ENCODE data around the gene OSMR. TPM values are rescaled to one million over a fixed set of nuclear protein-coding genes. Genes with fewer than 3 reads are reported as not detected.
A peak's percentile ranks its signal among the peaks of the same experiment; 100 is the strongest.

OSMR gene
- total RNA-seq, 1 donor from 2014 or later, result 2.8 TPM

DNA sequence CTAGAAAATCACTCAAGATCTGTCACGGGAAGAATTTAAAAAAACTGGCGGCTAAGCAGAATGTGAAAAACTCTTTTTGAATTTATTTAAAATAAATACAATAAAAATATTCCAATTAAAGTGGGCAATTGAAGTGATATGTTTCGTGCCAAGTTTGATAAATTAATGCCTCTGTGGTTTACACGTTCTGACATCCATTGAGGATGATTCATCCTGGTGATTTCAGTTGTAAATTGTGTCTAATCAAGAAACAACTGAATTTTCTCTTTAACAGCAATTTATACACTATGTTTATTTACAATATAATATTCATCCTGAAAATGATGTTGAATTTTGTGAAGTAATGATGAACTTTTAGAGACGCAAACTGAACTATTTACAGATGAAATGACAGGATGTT, 21.0 kb upstream of the OSMR start:
- no peak for DNase-seq (ENCODE audit: low read depth, low spot score)
- no peaks in the 10 kb centered on the region for H3K4me1 Mint-ChIP-seq
- no peaks in the 10 kb centered on the region for H3K27me3 Mint-ChIP-seq (ENCODE audit: low read depth)
- H3K9me3 Mint-ChIP-seq, result peaks cover 13% of the 10 kb centered on the region
- H3K36me3 Mint-ChIP-seq (ENCODE audit: low read depth), result no peaks in the 10 kb centered on the region
- no peak overlapping the region for H3K27ac Mint-ChIP-seq (ENCODE audit: unreplicated experiment)
- no peak overlapping the region for H3K4me3 Mint-ChIP-seq
- TF ChIP-seq, protein P1, sequence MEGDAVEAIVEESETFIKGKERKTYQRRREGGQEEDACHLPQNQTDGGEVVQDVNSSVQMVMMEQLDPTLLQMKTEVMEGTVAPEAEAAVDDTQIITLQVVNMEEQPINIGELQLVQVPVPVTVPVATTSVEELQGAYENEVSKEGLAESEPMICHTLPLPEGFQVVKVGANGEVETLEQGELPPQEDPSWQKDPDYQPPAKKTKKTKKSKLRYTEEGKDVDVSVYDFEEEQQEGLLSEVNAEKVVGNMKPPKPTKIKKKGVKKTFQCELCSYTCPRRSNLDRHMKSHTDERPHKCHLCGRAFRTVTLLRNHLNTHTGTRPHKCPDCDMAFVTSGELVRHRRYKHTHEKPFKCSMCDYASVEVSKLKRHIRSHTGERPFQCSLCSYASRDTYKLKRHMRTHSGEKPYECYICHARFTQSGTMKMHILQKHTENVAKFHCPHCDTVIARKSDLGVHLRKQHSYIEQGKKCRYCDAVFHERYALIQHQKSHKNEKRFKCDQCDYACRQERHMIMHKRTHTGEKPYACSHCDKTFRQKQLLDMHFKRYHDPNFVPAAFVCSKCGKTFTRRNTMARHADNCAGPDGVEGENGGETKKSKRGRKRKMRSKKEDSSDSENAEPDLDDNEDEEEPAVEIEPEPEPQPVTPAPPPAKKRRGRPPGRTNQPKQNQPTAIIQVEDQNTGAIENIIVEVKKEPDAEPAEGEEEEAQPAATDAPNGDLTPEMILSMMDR (conservative IDR thresholded peaks at IDR 0.05), result no peak

DNA sequence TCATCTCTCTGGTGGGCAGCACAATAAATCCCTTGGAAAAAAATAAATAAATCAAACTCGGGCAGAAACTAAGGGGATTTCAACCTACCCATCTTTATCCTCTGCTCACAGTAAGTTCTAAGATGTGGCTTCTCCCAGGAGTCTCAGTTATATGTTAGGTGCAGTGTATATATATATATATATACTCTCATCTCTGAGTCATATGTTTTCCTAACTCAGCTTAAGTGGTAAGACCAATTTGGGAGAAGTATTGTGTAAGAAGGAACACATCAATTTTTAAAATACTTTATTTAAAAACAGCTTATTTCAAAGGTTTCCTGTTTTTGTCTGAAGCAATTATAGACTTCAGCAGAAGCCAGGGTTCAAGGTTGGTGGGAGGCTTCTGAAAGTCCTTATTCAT, 20.3 kb upstream of the OSMR start:
- DNase-seq (ENCODE audit: low read depth, low spot score), result no peak
- no peaks in the 10 kb centered on the region for H3K36me3 Mint-ChIP-seq (ENCODE audit: low read depth)
- peaks cover 6% of the 10 kb centered on the region for H3K9me3 Mint-ChIP-seq
- TF ChIP-seq, protein P1 (conservative IDR thresholded peaks at IDR 0.05), result no peak
- H3K4me3 Mint-ChIP-seq, result no peak overlapping the region
- no peak overlapping the region for H3K27ac Mint-ChIP-seq (ENCODE audit: unreplicated experiment)
- no peaks in the 10 kb centered on the region for H3K27me3 Mint-ChIP-seq (ENCODE audit: low read depth)
- no peaks in the 10 kb centered on the region for H3K4me1 Mint-ChIP-seq

DNA sequence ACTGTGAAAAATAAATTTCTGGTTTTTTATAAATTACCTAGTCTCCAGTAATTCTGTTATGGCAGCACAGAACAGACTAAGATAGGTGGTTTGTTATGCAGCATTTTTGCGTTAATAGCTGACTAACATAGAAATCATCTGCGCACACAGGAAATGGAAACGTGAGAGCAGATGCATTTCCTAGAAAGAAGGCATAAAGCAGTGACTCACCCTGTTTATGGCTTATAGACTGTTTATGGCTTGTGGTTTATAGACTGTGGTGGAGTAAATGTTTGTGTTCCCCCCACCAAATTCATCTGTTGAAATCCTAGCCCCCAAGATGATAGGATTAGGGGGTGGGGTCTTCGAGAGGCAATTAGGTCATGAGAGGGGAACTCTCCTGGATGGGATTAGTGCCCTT, 18.3 kb upstream of the OSMR start:
- H3K36me3 Mint-ChIP-seq (ENCODE audit: low read depth), result no peaks in the 10 kb centered on the region
- no peak overlapping the region for H3K27ac Mint-ChIP-seq (ENCODE audit: unreplicated experiment)
- peaks cover 3% of the 10 kb centered on the region for H3K9me3 Mint-ChIP-seq
- H3K4me1 Mint-ChIP-seq, result peaks cover 3% of the 10 kb centered on the region
- TF ChIP-seq, protein P1 (conservative IDR thresholded peaks at IDR 0.05), result no peak
- no peak for DNase-seq (ENCODE audit: low read depth, low spot score)
- no peak overlapping the region for H3K4me3 Mint-ChIP-seq
- no peaks in the 10 kb centered on the region for H3K27me3 Mint-ChIP-seq (ENCODE audit: low read depth)

DNA sequence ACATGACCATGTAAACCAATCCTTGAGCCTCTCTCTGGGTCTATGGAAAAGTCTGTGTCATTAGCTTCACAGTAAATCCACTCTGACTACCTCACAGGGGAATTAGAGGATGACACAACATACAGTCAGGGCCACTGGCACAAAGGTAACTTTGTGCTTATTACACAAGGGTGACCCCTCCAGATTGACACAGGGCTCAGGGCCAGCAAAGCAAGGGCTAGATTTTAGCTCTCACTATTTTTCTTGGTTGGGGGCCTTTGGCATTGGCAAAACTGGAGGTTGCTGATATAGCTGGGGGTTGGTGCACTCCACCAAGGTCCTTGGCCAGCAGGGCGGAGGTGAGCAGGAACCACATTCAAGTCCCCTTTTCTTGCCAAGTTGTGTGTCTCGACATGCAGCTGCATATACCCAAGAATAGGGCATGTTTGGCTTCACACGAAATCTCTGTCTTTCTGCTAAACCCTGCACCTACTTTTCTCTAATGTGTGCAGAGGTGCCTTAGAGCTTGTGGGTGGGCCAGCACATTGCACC, 15.2 kb upstream of the OSMR start:
- TF ChIP-seq, protein P1 (conservative IDR thresholded peaks at IDR 0.05), result no peak
- Mint-ChIP-seq H3K36me3 (ENCODE audit: low read depth) (no peaks in the 10 kb centered on the region), H3K27me3 (ENCODE audit: low read depth) (no peaks in the 10 kb centered on the region), H3K4me3 (no peak overlapping the region), H3K9me3 (no peaks in the 10 kb centered on the region), H3K27ac (ENCODE audit: unreplicated experiment) (no peak overlapping the region), H3K4me1 (peaks cover 5% of the 10 kb centered on the region)
- no peak for DNase-seq (ENCODE audit: low read depth, low spot score)

DNA sequence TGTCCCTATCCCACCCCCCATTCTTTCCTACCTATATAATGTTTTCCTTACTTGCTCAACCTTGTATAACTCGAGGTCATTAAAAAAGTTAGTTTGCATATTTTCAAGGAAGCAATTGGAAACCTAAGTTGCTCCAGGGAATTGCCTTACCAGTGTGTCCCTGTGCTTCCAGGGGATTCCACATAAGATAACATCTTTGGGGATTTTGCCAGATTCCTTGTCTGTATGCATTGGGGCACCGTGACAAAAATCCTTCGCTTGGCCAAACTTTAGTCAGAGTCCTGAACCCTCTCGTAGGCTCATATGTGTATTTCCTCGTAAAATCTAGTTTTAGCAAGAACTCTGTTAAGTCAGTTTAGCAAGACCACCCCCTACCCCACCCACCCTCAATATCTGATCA, 14.7 kb upstream of the OSMR start:
- H3K27me3 Mint-ChIP-seq (ENCODE audit: low read depth), result no peaks in the 10 kb centered on the region
- no peak overlapping the region for H3K4me3 Mint-ChIP-seq
- no peak for DNase-seq (ENCODE audit: low read depth, low spot score)
- TF ChIP-seq, protein P1 (conservative IDR thresholded peaks at IDR 0.05), result no peak
- no peaks in the 10 kb centered on the region for H3K36me3 Mint-ChIP-seq (ENCODE audit: low read depth)
- peaks cover 10% of the 10 kb centered on the region for H3K4me1 Mint-ChIP-seq
- H3K9me3 Mint-ChIP-seq, result no peaks in the 10 kb centered on the region
- no peak overlapping the region for H3K27ac Mint-ChIP-seq (ENCODE audit: unreplicated experiment)

DNA sequence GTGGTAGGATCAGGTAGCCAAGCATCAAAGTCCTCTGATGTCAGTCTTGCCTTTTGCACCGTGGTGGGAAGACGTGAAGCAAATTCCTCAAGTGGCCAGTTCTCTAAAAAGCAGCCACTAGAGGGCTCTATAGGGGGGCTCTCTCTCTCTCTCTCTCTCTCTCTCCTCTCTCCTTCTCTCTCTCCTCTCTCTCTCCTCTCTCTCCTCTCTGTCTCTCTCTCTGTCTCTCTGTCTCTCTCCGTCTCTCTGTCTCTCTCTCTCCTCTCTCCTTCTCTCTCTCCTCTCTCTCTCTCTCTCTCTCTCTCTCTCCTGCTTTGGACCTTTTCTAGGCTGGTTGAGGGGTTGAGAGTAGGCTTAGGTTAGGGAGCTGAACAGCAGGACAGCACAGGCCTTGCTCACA, 13.9 kb upstream of the OSMR start:
- Mint-ChIP-seq H3K27me3 (ENCODE audit: low read depth) (no peaks in the 10 kb centered on the region), H3K36me3 (ENCODE audit: low read depth) (no peaks in the 10 kb centered on the region), H3K9me3 (no peaks in the 10 kb centered on the region), H3K4me3 (no peak overlapping the region), H3K27ac (ENCODE audit: unreplicated experiment) (no peak overlapping the region), H3K4me1 (peaks cover 11% of the 10 kb centered on the region)
- DNase-seq (ENCODE audit: low read depth, low spot score), result no peak
- TF ChIP-seq, protein P1 (conservative IDR thresholded peaks at IDR 0.05), result peak; percentile 56

Data from neural crest cell (in vitro differentiated cells).